SK-N-SH (cell line): ENCODE data around the gene FBXW8. TPM values are rescaled to one million over a fixed set of nuclear protein-coding genes. Genes with fewer than 3 reads are reported as not detected.

Source experiments
- CTCF ChIA-PET: fragments of 300-600, 350-600 bp; formaldehyde crosslinking; extraction: SDS; loops from one replicate; lab custom pipeline; 2021; lab: Yijun Ruan, JAX
- POLR2A ChIA-PET: fragments of 350-600 bp; sonication (Branson Sonifier 250); formaldehyde crosslinking; extraction: SDS; loops from one replicate; lab custom pipeline; 2020; ENCODE audit warnings: antibody characterized with exemption, inconsistent platforms; lab: Yijun Ruan, JAX
- DNase-seq: peaks from one replicate; pipeline ENCODE4 v3.0.0; 2012
- H2AFZ ChIP-seq: fragments of 200-600 bp; sonication (generic); 2 replicates; pipeline ENCODE4 v1.8.1; 2016; ENCODE audit warnings: antibody characterized with exemption, mild to moderate bottlenecking, low read depth
- H3F3A ChIP-seq: fragments of 200-600 bp; sonication (generic); replicated peaks from 2 replicates; pipeline ENCODE3; 2016; ENCODE audit warnings: antibody characterized with exemption, mild to moderate bottlenecking; ENCODE audit not compliant: insufficient read depth
- H3K27ac ChIP-seq, 2 experiments: fragments of 200-500 bp in 1 of 2; fragments of 200-600 bp in 1 of 2; sonication (Bioruptor generic) in 1 of 2; sonication (generic), shearing (Covaris generic) in 1 of 2; 2 replicates each; pipeline versions ENCODE4 v1.5.1 to v1.6.1; 2014 to 2016; ENCODE audit warnings: low read depth in 2 of 2, inconsistent platforms in 1 of 2, low read length in 1 of 2, mild to moderate bottlenecking in 1 of 2, mixed read lengths in 1 of 2
- H3K27me3 ChIP-seq: fragments of 200-600 bp; sonication (generic), shearing (Covaris generic); 2 replicates; pipeline ENCODE4 v1.6.1; 2016; ENCODE audit warnings: mixed run types; ENCODE audit not compliant: insufficient read depth
- H3K36me3 ChIP-seq, 2 experiments: fragments of 200-500 bp in 1 of 2; fragments of 200-600 bp in 1 of 2; sonication (Bioruptor generic) in 1 of 2; sonication (generic) in 1 of 2; replicated peaks in 1 of 2; 2 replicates each; pipeline versions ENCODE3 to v1.5.1; 2014 to 2016; ENCODE audit warnings: low read length in 1 of 2, mild to moderate bottlenecking in 1 of 2; ENCODE audit not compliant: insufficient read depth in 2 of 2, control insufficient read depth in 1 of 2
- H3K4me1 ChIP-seq, 2 experiments: fragments of 200-500 bp in 1 of 2; fragments of 200-600 bp in 1 of 2; sonication (Bioruptor generic) in 1 of 2; sonication (generic), shearing (Covaris generic) in 1 of 2; 2 replicates each; pipeline versions ENCODE4 v1.5.1 to v1.6.1; 2014 to 2016; ENCODE audit warnings: low read depth in 1 of 2, low read length in 1 of 2, mixed run types in 1 of 2; ENCODE audit not compliant: insufficient read depth in 2 of 2, control insufficient read depth in 1 of 2
- H3K4me2 ChIP-seq: fragments of 200-600 bp; sonication (generic), shearing (Covaris generic); 2 replicates; pipeline ENCODE4 v1.6.1; 2017; ENCODE audit warnings: mixed run types
- H3K4me3 ChIP-seq, 2 experiments: fragments of 200-500 bp in 1 of 2; fragments of 200-600 bp in 1 of 2; sonication (Bioruptor generic) in 1 of 2; sonication (generic), shearing (Covaris generic) in 1 of 2; 2 replicates each; pipeline versions ENCODE4 v1.5.1 to v1.8.1; 2014 to 2016; ENCODE audit warnings: low read depth in 2 of 2, inconsistent platforms in 1 of 2, low read length in 1 of 2, mild to moderate bottlenecking in 1 of 2, mixed read lengths in 1 of 2, moderate library complexity in 1 of 2
- H3K79me2 ChIP-seq: fragments of 200-600 bp; sonication (generic); 2 replicates; pipeline ENCODE4 v1.8.1; 2017; ENCODE audit warnings: mild to moderate bottlenecking; ENCODE audit not compliant: insufficient read depth
- H3K9ac ChIP-seq: fragments of 200-600 bp; sonication (generic); 2 replicates; pipeline ENCODE4 v1.6.1; 2017; ENCODE audit warnings: mixed run types
- H3K9me2 ChIP-seq: fragments of 200-600 bp; sonication (generic); 2 replicates; pipeline ENCODE4 v1.6.1; 2017; ENCODE audit warnings: mixed run types
- H3K9me3 ChIP-seq: fragments of 200-600 bp; sonication (generic); 2 replicates; pipeline ENCODE4 v1.6.1; 2017; ENCODE audit warnings: mixed run types, mild to moderate bottlenecking, moderate library complexity
- H4K20me1 ChIP-seq: fragments of 200-600 bp; sonication (generic); 2 replicates; pipeline ENCODE4 v1.6.1; 2017; ENCODE audit warnings: mild to moderate bottlenecking, mixed run types; ENCODE audit not compliant: insufficient read depth
- ELF1 ChIP-seq: IDR thresholded peaks from 2 replicates; pipeline ENCODE4 v1.4.0; 2012
- EP300 ChIP-seq, 2 experiments: IDR thresholded peaks; 2 replicates each; pipeline versions ENCODE4 v1.4.0 to v1.6.1; 2012; ENCODE audit warnings: borderline replicate concordance in 1 of 2, low read depth in 1 of 2, low read length in 1 of 2
- EZH2phosphoT487 ChIP-seq: fragments of 200-600 bp; sonication (generic); IDR thresholded peaks from 2 replicates; pipeline ENCODE4 v1.6.1; 2017; ENCODE audit warnings: low read depth, mixed run types, mild to moderate bottlenecking, antibody characterized with exemption, moderate library complexity, borderline replicate concordance
- FOSL2 ChIP-seq: IDR thresholded peaks from 2 replicates; pipeline ENCODE4 v1.4.0; 2012; ENCODE audit warnings: low read depth, mild to moderate bottlenecking, moderate library complexity, borderline replicate concordance
- FOXJ3 ChIP-seq: sonication (generic); formaldehyde crosslinking; IDR thresholded peaks from 2 replicates; pipeline ENCODE4 v1.5.1; 2020; ENCODE audit warnings: mild to moderate bottlenecking, missing genetic modification reagents
- GABPA ChIP-seq: IDR thresholded peaks from 2 replicates; pipeline ENCODE4 v1.4.0; 2012; ENCODE audit warnings: low read depth, mild to moderate bottlenecking
- GATA2 ChIP-seq: sonication (generic); formaldehyde crosslinking; IDR thresholded peaks from 2 replicates; pipeline ENCODE4 v1.5.0; 2020; ENCODE audit warnings: mild to moderate bottlenecking, missing genetic modification reagents
- MEF2A ChIP-seq: IDR thresholded peaks from 2 replicates; pipeline ENCODE4 v1.4.0; 2012; ENCODE audit warnings: low read depth, borderline replicate concordance
- NFIC ChIP-seq: IDR thresholded peaks from 2 replicates; pipeline ENCODE4 v1.4.0; 2012; ENCODE audit warnings: borderline replicate concordance
- NRF1 ChIP-seq: IDR thresholded peaks from 2 replicates; pipeline ENCODE4 v1.6.1; 2012; ENCODE audit warnings: low read depth, mild to moderate bottlenecking, low read length
- POLR2AphosphoS5 ChIP-seq: IDR thresholded peaks from 2 replicates; pipeline ENCODE4 v1.6.1; 2012; ENCODE audit warnings: low read depth, low read length
- RAD21 ChIP-seq: IDR thresholded peaks from 2 replicates; pipeline ENCODE4 v1.6.1; 2012; ENCODE audit warnings: mild to moderate bottlenecking, low read length
- RFX5 ChIP-seq: IDR thresholded peaks from 2 replicates; pipeline ENCODE4 v1.6.1; 2012; ENCODE audit warnings: mild to moderate bottlenecking, improper control_type of control experiment, low read length
- SMC3 ChIP-seq: IDR thresholded peaks from 2 replicates; pipeline ENCODE4 v1.6.1; 2012; ENCODE audit warnings: low read depth, low read length, improper control_type of control experiment
- TAF1 ChIP-seq: IDR thresholded peaks from 2 replicates; pipeline ENCODE4 v1.6.1; 2012; ENCODE audit warnings: low read depth, mild to moderate bottlenecking, low read length, moderate library complexity, borderline replicate concordance
- WGBS: methylation state at CpG from one replicate; pipeline ENCODE4 v1.1.6; 2017; ENCODE audit warnings: low lambda C conversion rate; 5-methylcytosine and 5-hydroxymethylcytosine counted together
- polyA plus RNA-seq, 3 experiments: library from polyadenylated mRNA; depleted of rRNA; stranded (reverse); fragments of >200 nt; gene quantifications; 2 replicates each; pipeline ENCODE4 v1.2.3, GENCODE V29; 2012
- TF ChIP-seq, protein P1 (sequence below): fragments of 150-350 bp; IDR thresholded peaks from 2 replicates; pipeline ENCODE4 v1.6.1; 2017; ENCODE audit warnings: antibody characterized with exemption, low read length, low read depth, borderline replicate concordance
- TF ChIP-seq, protein P2 (sequence below): IDR thresholded peaks from 2 replicates; pipeline ENCODE4; 2012
- TF ChIP-seq, protein P3 (sequence below): fragments of 200-600 bp; sonication (generic); IDR thresholded peaks from 2 replicates; pipeline ENCODE4 v1.6.1; 2017; ENCODE audit warnings: antibody characterized with exemption, mild to moderate bottlenecking, moderate library complexity

The FBXW8 gene
- polyA plus RNA-seq, 1 of the 3 experiments (the other 2 are of a cell fraction) = 15.6 TPM

DNA sequence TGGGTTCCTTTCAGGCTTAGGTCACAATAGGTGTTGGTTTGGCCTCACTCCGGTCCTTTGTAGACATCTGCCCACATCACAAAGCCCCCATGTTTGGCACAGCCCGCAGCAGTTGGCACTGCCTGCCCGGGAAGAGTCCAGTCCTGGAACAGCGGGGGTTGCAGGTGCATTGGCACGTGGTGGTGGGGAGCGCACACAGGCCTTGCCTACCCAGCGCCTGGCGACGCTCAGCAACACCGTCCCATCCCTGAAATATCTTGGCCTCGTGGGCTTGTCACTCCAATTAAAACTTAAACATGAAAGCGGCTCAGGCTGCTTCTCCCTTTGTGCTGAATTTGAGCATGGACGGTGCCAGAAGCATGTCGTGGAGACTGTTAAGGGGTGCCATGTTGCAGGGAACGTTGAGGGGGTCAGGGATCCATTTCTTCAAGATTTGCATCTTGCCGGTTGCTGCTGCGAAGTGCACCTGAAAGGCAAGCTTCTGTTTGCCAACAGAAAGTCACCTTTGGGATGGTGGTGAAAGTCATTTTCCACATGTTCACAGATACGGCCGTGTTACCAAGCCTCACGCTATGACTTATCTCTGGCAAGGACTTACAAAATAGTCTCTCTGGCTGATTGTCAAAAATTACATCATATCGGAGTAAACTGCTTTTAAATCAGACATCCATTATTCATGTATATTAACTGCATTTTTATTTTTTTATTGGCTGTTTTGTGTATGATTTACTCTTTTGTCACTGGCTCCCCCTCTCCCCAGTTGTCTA is 91.5 kb downstream of the FBXW8 start:
- Histone ChIP-seq H3K4me1 (peaks cover 0 to 14% of the 10 kb centered on the region in 2 experiments; a peak in 1 of 4 replicates), H3K36me3 (peaks cover 23 to 76% of the 10 kb centered on the region in 2 experiments), H3K4me2 (no peak overlapping the region), H3K79me2 (peaks cover 11% of the 10 kb centered on the region; the same call in 1 of the 2 replicates), H4K20me1 (no peaks in the 10 kb centered on the region; the same call in 1 of the 2 replicates), H3K27me3 (no peaks in the 10 kb centered on the region), H3F3A (no peaks in the 10 kb centered on the region), H2AFZ (no peak overlapping the region), H3K4me3 (no peak overlapping the region), H3K9me3 (no peaks in the 10 kb centered on the region), H3K9me2 (no peaks in the 10 kb centered on the region), H3K27ac (no peak overlapping the region; a peak in 1 of 4 replicates), H3K9ac (no peak overlapping the region)
- 86% methylated on average over 20 of the region's 21 CpGs for WGBS
- no peak for DNase-seq
- no peak for TF ChIP-seq RFX5
- TF ChIP-seq, protein P1, sequence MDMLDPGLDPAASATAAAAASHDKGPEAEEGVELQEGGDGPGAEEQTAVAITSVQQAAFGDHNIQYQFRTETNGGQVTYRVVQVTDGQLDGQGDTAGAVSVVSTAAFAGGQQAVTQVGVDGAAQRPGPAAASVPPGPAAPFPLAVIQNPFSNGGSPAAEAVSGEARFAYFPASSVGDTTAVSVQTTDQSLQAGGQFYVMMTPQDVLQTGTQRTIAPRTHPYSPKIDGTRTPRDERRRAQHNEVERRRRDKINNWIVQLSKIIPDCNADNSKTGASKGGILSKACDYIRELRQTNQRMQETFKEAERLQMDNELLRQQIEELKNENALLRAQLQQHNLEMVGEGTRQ = no peak
- no peak for TF ChIP-seq MEF2A
- TF ChIP-seq GATA2 (CRISPR knock-in tag) = no peak
- no peak for TF ChIP-seq NRF1
- TF ChIP-seq FOXJ3 (CRISPR knock-in tag) = no peak
- no peak for TF ChIP-seq ELF1
- TF ChIP-seq, protein P2, sequence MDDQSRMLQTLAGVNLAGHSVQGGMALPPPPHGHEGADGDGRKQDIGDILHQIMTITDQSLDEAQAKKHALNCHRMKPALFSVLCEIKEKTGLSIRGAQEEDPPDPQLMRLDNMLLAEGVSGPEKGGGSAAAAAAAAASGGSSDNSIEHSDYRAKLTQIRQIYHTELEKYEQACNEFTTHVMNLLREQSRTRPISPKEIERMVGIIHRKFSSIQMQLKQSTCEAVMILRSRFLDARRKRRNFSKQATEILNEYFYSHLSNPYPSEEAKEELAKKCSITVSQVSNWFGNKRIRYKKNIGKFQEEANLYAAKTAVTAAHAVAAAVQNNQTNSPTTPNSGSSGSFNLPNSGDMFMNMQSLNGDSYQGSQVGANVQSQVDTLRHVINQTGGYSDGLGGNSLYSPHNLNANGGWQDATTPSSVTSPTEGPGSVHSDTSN = no peak
- TF ChIP-seq, protein P3, sequence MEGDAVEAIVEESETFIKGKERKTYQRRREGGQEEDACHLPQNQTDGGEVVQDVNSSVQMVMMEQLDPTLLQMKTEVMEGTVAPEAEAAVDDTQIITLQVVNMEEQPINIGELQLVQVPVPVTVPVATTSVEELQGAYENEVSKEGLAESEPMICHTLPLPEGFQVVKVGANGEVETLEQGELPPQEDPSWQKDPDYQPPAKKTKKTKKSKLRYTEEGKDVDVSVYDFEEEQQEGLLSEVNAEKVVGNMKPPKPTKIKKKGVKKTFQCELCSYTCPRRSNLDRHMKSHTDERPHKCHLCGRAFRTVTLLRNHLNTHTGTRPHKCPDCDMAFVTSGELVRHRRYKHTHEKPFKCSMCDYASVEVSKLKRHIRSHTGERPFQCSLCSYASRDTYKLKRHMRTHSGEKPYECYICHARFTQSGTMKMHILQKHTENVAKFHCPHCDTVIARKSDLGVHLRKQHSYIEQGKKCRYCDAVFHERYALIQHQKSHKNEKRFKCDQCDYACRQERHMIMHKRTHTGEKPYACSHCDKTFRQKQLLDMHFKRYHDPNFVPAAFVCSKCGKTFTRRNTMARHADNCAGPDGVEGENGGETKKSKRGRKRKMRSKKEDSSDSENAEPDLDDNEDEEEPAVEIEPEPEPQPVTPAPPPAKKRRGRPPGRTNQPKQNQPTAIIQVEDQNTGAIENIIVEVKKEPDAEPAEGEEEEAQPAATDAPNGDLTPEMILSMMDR = no peak
- CTCF ChIA-PET = no interaction called here
- POLR2A ChIA-PET = no interaction called here

DNA sequence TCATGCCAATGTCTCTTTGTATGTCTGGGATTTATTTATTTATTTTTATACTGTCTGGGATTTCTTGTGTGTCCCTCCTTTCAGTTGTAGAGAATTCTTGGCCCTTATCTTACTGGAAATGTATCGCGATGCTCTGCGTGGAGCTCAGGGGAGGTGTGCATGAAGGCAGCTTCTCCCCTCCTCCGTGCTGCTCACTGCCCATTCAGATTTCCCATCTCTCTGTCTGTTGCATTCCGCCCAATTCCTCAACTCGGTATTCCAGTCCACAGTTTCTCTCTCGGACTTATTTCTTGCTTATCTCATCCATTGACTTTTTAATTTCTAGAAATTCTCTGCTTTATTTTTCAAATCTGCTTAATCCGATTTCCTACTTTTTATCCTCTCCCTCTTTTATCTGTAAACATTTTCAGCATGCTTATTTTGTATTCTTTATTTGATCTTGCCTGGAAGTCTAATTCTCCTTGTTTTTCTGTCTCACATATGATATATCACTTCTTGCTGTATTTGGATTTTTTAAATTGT is 93.2 kb downstream of the FBXW8 start:
- POLR2A ChIA-PET = no interaction called here
- no peaks in the 10 kb centered on the region for H3F3A ChIP-seq
- DNase-seq = no peak
- no peak overlapping the region for H2AFZ ChIP-seq
- no peak overlapping the region for H3K27ac ChIP-seq
- H3K79me2 ChIP-seq = peaks cover 11% of the 10 kb centered on the region; the same call in 1 of the 2 replicates
- 98% methylated on average over 8 of the region's 8 CpGs for WGBS
- no peaks in the 10 kb centered on the region for H3K9me2 ChIP-seq
- peaks cover 27 to 78% of the 10 kb centered on the region in 2 experiments for H3K36me3 ChIP-seq
- H3K27me3 ChIP-seq = no peaks in the 10 kb centered on the region
- no peaks in the 10 kb centered on the region for H3K9me3 ChIP-seq
- H3K4me2 ChIP-seq = no peak overlapping the region
- H3K9ac ChIP-seq = no peak overlapping the region
- H4K20me1 ChIP-seq = no peaks in the 10 kb centered on the region; the same call in 1 of the 2 replicates
- H3K4me1 ChIP-seq = peaks cover 0 to 14% of the 10 kb centered on the region in 2 experiments; a peak in 1 of 4 replicates
- CTCF ChIA-PET = interaction anchor here (1.3 kb wide), 1 partner anchor 294 kb away, joined by 3 read pairs; no protein-coding TSS in a partner anchor
- no peak overlapping the region for H3K4me3 ChIP-seq
- TF ChIP-seq ELF1 = no peak
- TF ChIP-seq GATA2 (CRISPR knock-in tag) = no peak
- TF ChIP-seq NFIC = no peak
- no peak for TF ChIP-seq EZH2phosphoT487
- TF ChIP-seq RAD21 = no peak
- TF ChIP-seq, protein P3 = no peak
- no peak for TF ChIP-seq GABPA
- TF ChIP-seq NRF1 = no peak
- no peak for TF ChIP-seq EP300 (IDR thresholded peaks at IDR 0.05; ENCODE audit: borderline replicate concordance in 1 of 2, low read depth in 1 of 2, low read length in 1 of 2)
- no peak for TF ChIP-seq FOSL2
- TF ChIP-seq, protein P2 = no peak
- TF ChIP-seq TAF1 = no peak
- TF ChIP-seq SMC3 = no peak
- no peak for TF ChIP-seq POLR2AphosphoS5
- TF ChIP-seq RFX5 = no peak
